ENCODE data around the gene RASL11B. TPM values are rescaled to one million over a fixed set of nuclear protein-coding genes. Genes with fewer than 3 reads are reported as not detected.

RASL11B gene
- total and polyA plus RNA-seq, 2 donors (not counting 1 experiment from before 2014, with no cell fraction given), result 0.36 to 1.2 TPM

GRCh38 chr4:52861171-52861823 lies 820 bp upstream of the RASL11B start:
- DNase-seq, result peak; percentile 14

More at GRCh38 chr4:52861171-52861823, 820 bp upstream of the RASL11B start:
- peaks cover 43% of the 10 kb centered on the region for H3K27me3 Mint-ChIP-seq
- Histone ChIP-seq H3K79me2 (ENCODE audit: control insufficient read depth, insufficient read depth, low read length) (no peaks in the 10 kb centered on the region), H4K20me1 (ENCODE audit: control insufficient read depth, insufficient read depth, low read length, poor library complexity, severe bottlenecking) (no peaks in the 10 kb centered on the region), H3K4me1 (ENCODE audit: control insufficient read depth in 2 of 2, insufficient read depth in 2 of 2, low read length in 2 of 2) (peaks cover 11 to 14% of the 10 kb centered on the region in 2 donors), H3K4me2 (replicated peaks; ENCODE audit: low read depth, low read length, poor library complexity, severe bottlenecking) (peak overlapping the region; percentile 99), H3K9ac (ENCODE audit: low read length) (peak overlapping the region; percentile 76), H3K9me3 (ENCODE audit: control extremely low read depth in 1 of 3, control insufficient read depth in 2 of 3, insufficient read depth in 1 of 3, low read length in 2 of 3) (peaks cover 0 to 14% (median 6%) of the 10 kb centered on the region in 3 donors), H2AFZ (ENCODE audit: insufficient read depth, low read depth, low read length, poor library complexity, severe bottlenecking) (peak overlapping the region; percentile 95), H3K27me3 (replicated peaks in 1 of 4; ENCODE audit: control extremely low read depth in 1 of 4, control insufficient read depth in 3 of 4, insufficient read depth in 4 of 4, low read length in 3 of 4) (peaks cover 0 to 37% (median 15%) of the 10 kb centered on the region in 4 experiments), H3K36me3 (replicated peaks in 1 of 2; ENCODE audit: control extremely low read depth in 1 of 2, control insufficient read depth in 1 of 2, extremely low read depth in 1 of 2, insufficient read depth in 2 of 2, low read length in 1 of 2) (no peaks in the 10 kb centered on the region), H3K27ac (ENCODE audit: low read length in 2 of 2) (no peak overlapping the region), H3K4me3 (ENCODE audit: control extremely low read depth in 1 of 5, extremely low read depth in 1 of 5, insufficient read depth in 1 of 5, low read depth in 2 of 5, low read length in 4 of 5) (peak overlapping the region; percentile 48 to 71 (median 58))
- intact Hi-C loops (cut with micrococcal nuclease), result no loop called here
- no peaks in the 10 kb centered on the region for H3K9me3 Mint-ChIP-seq (ENCODE audit: insufficient read depth)
- no peak for TF ChIP-seq EZH2 (IDR thresholded peaks at IDR 0.05; ENCODE audit: borderline replicate concordance, insufficient read depth, low read depth, low read length, poor library complexity, severe bottlenecking)
- no peak for TF ChIP-seq CTCF (IDR thresholded peaks at IDR 0.05)
- H3K4me3 Mint-ChIP-seq, result peak overlapping the region; percentile 89
- H3K27ac Mint-ChIP-seq, result no peak overlapping the region
- ATAC-seq (ENCODE audit: low read depth), result no peak
- WGBS (ENCODE audit: insufficient coverage), result 57% methylated on average over 24 of the region's 26 CpGs
- ChIA-PET POLR2A (no interaction called here), CTCF (interaction anchor here (0.5 to 1.0 kb wide), 2 partner anchors 9 to 1321 kb away, joined by 3 to 4 read pairs; no protein-coding TSS in a partner anchor)
- peaks cover 14% of the 10 kb centered on the region for H3K4me1 Mint-ChIP-seq
